ENCODE measurements around the gene TPTE2.

DNA sequence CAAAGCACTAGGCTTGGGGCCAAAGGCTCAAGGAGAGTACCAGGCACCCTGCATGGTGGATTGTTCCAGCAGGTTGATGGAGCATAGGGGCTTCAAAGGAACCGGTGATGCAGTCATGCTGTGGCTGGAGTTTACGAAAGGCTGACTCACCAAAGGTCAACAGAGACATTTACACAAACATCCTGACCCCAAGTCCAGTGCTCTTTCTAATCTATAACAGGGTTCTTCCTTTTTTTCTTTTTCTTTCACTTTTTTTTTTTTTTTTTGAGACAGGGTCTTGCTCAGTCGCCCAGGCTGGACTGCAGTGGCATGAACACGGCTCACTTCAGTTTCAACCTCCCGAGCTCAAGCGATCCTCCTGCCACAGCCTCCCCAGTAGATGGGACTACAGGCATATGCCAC, 35.6 kb upstream of the TPTE2 start:
- TF ChIP-seq, protein P1, sequence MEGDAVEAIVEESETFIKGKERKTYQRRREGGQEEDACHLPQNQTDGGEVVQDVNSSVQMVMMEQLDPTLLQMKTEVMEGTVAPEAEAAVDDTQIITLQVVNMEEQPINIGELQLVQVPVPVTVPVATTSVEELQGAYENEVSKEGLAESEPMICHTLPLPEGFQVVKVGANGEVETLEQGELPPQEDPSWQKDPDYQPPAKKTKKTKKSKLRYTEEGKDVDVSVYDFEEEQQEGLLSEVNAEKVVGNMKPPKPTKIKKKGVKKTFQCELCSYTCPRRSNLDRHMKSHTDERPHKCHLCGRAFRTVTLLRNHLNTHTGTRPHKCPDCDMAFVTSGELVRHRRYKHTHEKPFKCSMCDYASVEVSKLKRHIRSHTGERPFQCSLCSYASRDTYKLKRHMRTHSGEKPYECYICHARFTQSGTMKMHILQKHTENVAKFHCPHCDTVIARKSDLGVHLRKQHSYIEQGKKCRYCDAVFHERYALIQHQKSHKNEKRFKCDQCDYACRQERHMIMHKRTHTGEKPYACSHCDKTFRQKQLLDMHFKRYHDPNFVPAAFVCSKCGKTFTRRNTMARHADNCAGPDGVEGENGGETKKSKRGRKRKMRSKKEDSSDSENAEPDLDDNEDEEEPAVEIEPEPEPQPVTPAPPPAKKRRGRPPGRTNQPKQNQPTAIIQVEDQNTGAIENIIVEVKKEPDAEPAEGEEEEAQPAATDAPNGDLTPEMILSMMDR (IDR thresholded peaks at IDR 0.05; ENCODE audit: low read length), result no peak
- no peak for TF ChIP-seq EZH2 (IDR thresholded peaks at IDR 0.05; ENCODE audit: borderline replicate concordance, low read length)

All from OCI-LY1 (cell line).